IPS DF 6.9 (cell line): ENCODE results near the gene EPN1.

Experiments
- DNase-seq: peaks from one replicate; pipeline ENCODE4 v3.0.0-alpha.2; 2013; ENCODE audit warnings: low read depth, low spot score
- H3K27ac ChIP-seq: one replicate; pipeline ENCODE4 v1.5.1; 2013; ENCODE audit warnings: low read length, control low read depth
- H3K27me3 ChIP-seq: 2 replicates; pipeline ENCODE4 v1.6.1; 2013; ENCODE audit warnings: mild to moderate bottlenecking, low read length; ENCODE audit not compliant: control insufficient read depth, insufficient read depth
- H3K36me3 ChIP-seq: 2 replicates; pipeline ENCODE4 v1.6.1; 2013; ENCODE audit warnings: low read length; ENCODE audit not compliant: control insufficient read depth, insufficient read depth
- H3K4me1 ChIP-seq: 2 replicates; pipeline ENCODE4 v1.6.1; 2013; ENCODE audit warnings: low read length; ENCODE audit not compliant: control insufficient read depth, insufficient read depth
- H3K4me3 ChIP-seq: 2 replicates; pipeline ENCODE4 v1.5.1; 2013; ENCODE audit warnings: mild to moderate bottlenecking, low read length
- H3K9me3 ChIP-seq: 2 replicates; pipeline ENCODE4 v1.6.1; 2013; ENCODE audit warnings: low read length, inconsistent platforms; ENCODE audit not compliant: control insufficient read depth, insufficient read depth
- WGBS: extraction: QIAGEN DNeasy Blood & Tissue Kit; methylation state at CpG from one replicate; pipeline ENCODE4 v1.1.7; 2013; ENCODE audit warnings: mixed read lengths, missing lambda C conversion rate; ENCODE audit not compliant: insufficient read length, insufficient coverage; 5-methylcytosine and 5-hydroxymethylcytosine counted together

The EPN1 gene

GRCh38 chr19:55678121-55678671 is 3.2 kb downstream of the EPN1 start:
- H3K4me1 ChIP-seq = no peaks in the 10 kb centered on the region; the same call in 1 of the 2 replicates
- no CpG with 5 or more reads among the region's 21 CpGs for WGBS
- no peaks in the 10 kb centered on the region for H3K9me3 ChIP-seq
- no peak for DNase-seq
- no peak overlapping the region for H3K4me3 ChIP-seq
- no peaks in the 10 kb centered on the region for H3K27me3 ChIP-seq
- H3K36me3 ChIP-seq = peaks cover 16% of the 10 kb centered on the region; the same call in 1 of the 2 replicates
- H3K27ac ChIP-seq = no peak overlapping the region

DNA sequence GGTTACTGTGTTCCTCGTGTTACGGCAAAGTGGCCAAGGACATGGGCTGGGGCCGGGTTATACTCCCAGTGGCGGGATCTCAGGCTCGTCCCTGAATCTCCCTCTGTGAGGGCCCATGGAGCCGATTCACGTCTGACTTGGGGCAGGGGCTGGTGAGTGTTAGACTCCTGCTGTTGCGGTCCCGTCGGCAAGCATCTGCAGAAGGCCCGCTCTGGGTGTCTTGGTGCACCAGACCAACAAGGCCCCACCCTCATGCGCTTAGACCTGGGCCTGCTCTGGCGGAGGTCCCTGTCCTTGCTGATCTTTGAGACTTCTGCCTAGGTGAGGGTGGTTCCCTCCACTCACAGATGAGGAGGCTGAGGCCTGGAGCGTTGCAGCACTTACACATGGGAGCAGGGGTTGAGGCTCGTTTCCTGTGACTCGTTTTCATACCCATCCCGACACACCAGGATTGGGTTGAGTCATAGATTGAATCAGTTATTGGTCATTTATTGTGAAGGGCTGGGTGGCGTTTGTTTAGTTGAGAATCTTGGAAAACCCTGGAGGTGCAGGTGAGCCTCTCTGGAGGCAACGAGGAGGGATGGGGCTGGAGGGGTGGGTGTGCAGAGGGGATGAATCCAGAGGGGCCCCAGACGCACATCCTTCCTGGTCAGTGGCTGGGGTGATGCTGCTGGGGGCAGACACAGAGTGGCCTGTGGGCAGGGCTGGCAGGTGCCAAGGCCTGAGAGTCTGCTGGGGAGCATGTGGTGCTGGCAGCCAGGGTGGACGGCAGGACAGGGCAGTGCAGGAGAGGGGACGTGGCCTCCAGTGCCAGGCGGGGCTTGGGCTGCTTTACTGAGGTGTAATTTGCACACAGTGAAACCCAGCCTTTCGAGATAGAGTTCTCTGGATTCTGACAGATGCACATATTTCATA is 4.6 kb downstream of the EPN1 start:
- no CpG with 5 or more reads among the region's 24 CpGs for WGBS
- H3K4me3 ChIP-seq = no peak overlapping the region
- H3K36me3 ChIP-seq = peaks cover 16% of the 10 kb centered on the region; the same call in 1 of the 2 replicates
- no peak overlapping the region for H3K27ac ChIP-seq
- no peaks in the 10 kb centered on the region for H3K9me3 ChIP-seq
- H3K27me3 ChIP-seq = no peaks in the 10 kb centered on the region
- H3K4me1 ChIP-seq = no peaks in the 10 kb centered on the region; the same call in 1 of the 2 replicates
- DNase-seq = no peak

DNA sequence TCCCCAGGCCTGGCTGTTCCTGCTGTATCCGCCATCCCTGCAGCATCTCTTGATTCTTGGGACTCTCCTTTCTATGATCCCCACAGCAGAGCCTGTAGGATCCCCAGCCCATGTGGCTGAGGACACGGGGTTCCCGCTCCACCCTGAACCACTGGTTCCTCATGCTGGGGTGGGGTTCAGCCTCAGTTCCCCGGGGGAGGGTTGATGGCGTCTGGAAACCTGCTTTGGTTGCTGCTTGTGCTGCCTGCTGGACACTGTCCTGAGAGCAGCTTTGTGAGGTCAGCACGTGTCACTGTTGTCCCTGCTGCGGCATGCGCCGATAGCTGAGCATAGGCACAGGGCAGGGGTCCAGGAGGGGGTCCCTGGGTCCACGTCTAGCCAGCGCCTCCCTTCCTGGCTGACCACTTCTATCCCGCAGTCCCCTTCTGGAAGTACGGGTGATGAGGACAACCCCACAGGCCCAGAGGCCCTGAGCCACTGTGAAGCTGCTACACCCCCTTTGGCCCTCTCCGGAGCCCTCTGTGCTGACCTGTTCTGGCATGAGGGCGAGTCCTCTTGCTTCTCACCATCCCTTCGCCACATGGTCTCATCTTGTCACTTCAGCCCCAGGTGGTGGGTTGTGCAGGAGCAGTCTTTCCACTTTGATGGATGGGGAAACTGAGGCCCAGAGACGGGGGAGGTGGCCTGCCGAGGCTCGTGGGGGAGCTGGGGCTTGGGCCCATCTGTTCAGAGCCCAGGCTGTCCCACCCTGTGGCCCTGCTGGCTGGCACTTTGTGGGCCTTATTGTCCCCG is 5.5 kb downstream of the EPN1 start:
- Histone ChIP-seq H3K27ac (no peak overlapping the region), H3K27me3 (no peaks in the 10 kb centered on the region), H3K9me3 (no peaks in the 10 kb centered on the region), H3K36me3 (peaks cover 24% of the 10 kb centered on the region; the same call in 1 of the 2 replicates), H3K4me1 (no peaks in the 10 kb centered on the region; the same call in 1 of the 2 replicates), H3K4me3 (no peak overlapping the region)
- DNase-seq = no peak
- no CpG with 5 or more reads among the region's 20 CpGs for WGBS

GRCh38 chr19:55681131-55682092 is 6.4 kb downstream of the EPN1 start:
- WGBS = no CpG with 5 or more reads among the region's 9 CpGs

GRCh38 chr19:55683449-55684261 is 8.6 kb downstream of the EPN1 start:
- DNase-seq = no peak
- no peaks in the 10 kb centered on the region for H3K27me3 ChIP-seq
- no peaks in the 10 kb centered on the region for H3K9me3 ChIP-seq
- H3K4me3 ChIP-seq = no peak overlapping the region
- no peak overlapping the region for H3K27ac ChIP-seq
- no peaks in the 10 kb centered on the region; the same call in 1 of the 2 replicates for H3K4me1 ChIP-seq
- peaks cover 22% of the 10 kb centered on the region; the same call in 1 of the 2 replicates for H3K36me3 ChIP-seq
- WGBS = no CpG with 5 or more reads among the region's 22 CpGs

More at GRCh38 chr19:55681131-55682092, 6.4 kb downstream of the EPN1 start:
- Histone ChIP-seq H3K4me1 (no peaks in the 10 kb centered on the region; the same call in 1 of the 2 replicates), H3K27me3 (no peaks in the 10 kb centered on the region), H3K9me3 (no peaks in the 10 kb centered on the region), H3K4me3 (no peak overlapping the region), H3K27ac (no peak overlapping the region), H3K36me3 (peaks cover 24% of the 10 kb centered on the region; the same call in 1 of the 2 replicates)
- DNase-seq = no peak

- no peak for DNase-seq
- Histone ChIP-seq H3K9me3 (no peaks in the 10 kb centered on the region), H3K27ac (no peak overlapping the region), H3K4me3 (no peak overlapping the region), H3K4me1 (no peaks in the 10 kb centered on the region; the same call in 1 of the 2 replicates), H3K36me3 (peaks cover 33% of the 10 kb centered on the region), H3K27me3 (no peaks in the 10 kb centered on the region)
- WGBS = no CpG with 5 or more reads among the region's 60 CpGs
Observed at GRCh38 chr19:55684946-55685681, 10.1 kb downstream of the EPN1 start.

DNA sequence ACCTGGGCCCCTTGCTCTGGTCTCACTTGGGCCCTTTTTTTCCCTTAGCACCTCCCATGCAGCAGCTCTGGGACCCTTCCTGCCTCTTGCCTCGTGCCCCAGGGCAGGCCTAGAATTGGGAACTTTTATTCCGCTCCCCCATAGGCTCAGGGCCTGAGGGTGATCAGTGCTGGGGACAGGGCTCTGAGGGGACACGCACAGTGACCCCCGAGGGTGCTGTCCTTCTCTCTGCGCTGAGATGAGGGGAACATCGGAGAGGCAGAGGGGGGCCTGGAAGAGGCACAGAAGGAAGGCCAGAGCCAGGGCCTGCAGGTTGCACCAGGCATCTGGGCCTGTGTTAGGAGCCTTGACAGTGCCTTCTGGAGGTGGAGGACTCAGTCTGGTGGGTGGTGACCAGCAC is 10.8 kb downstream of the EPN1 start:
- no CpG with 5 or more reads among the region's 6 CpGs for WGBS

DNA sequence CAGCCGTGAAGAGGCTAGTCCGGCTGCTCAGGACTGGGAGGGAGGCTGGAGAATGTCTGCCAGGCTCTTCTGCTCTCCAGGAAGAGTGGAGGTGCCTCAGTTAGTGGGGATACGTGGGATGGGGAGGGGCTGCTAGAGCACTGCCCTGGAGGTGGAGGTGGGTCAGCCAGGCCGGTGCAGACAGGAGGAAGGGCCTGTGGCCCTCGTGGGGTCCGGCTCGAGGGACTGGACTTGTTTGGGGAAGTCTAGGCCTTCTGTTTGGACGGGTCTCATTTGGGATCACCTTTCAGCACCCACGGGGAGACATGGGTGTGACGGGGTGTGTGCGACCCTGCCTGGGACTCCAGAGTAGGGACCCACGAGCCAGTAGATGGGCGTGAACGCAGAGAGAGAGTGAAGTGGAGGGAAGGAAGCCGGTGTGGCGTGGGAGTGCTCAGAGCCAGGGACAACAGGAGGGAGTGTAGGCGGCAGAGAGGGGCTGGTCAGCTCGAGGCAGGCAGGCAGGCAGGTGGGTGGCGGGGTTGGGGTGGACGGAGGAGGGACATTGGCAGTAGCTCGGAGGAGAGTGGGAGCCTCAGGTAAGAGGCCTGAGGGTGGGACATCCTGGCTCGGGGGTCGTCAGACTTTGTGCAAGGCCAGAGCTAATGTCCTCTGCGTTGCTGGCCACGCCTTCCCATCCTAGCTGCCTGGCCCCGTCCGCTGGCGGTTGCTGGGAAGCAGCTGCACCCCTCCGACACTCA is 11.5 kb downstream of the EPN1 start:
- Histone ChIP-seq H3K27ac (no peak overlapping the region), H3K9me3 (no peaks in the 10 kb centered on the region), H3K36me3 (peaks cover 30% of the 10 kb centered on the region), H3K27me3 (no peaks in the 10 kb centered on the region), H3K4me1 (no peaks in the 10 kb centered on the region), H3K4me3 (no peak overlapping the region)
- DNase-seq = no peak
- WGBS = no CpG with 5 or more reads among the region's 29 CpGs

More for the DNA sequence above, 10.8 kb downstream of the EPN1 start:
- Histone ChIP-seq H3K4me1 (no peaks in the 10 kb centered on the region), H3K4me3 (no peak overlapping the region), H3K27me3 (no peaks in the 10 kb centered on the region), H3K9me3 (no peaks in the 10 kb centered on the region), H3K36me3 (peaks cover 32% of the 10 kb centered on the region), H3K27ac (no peak overlapping the region)
- DNase-seq = no peak
